HEK293 (cell line): Measurements from ENCODE around the gene USP37.

Source experiments
- CTCF ChIP-seq: fragments of 450-650 bp; formaldehyde crosslinking; IDR thresholded peaks from 2 replicates; pipeline ENCODE4 v1.5.1; 2016; ENCODE audit warnings: missing biosample characterization, missing genetic modification characterization
- MZF1 ChIP-seq: fragments of 450-650 bp; formaldehyde crosslinking; IDR thresholded peaks from 2 replicates; pipeline ENCODE4 v1.5.1; 2017; ENCODE audit warnings: missing biosample characterization, missing genetic modification characterization, borderline replicate concordance
- TCF7L2 ChIP-seq: IDR thresholded peaks from 2 replicates; pipeline ENCODE4 v1.6.1; 2011; ENCODE audit warnings: low read depth, mild to moderate bottlenecking, inconsistent platforms, low read length, moderate library complexity, borderline replicate concordance
- ZBTB1 ChIP-seq: fragments of 450-650 bp; formaldehyde crosslinking; IDR thresholded peaks from 2 replicates; pipeline ENCODE4 v1.5.1; 2016; ENCODE audit warnings: missing biosample characterization, missing genetic modification characterization
- ZNF274 ChIP-seq, 2 experiments: fragments of 200-500 bp in 1 of 2; fragments of 450-650 bp in 1 of 2; sonication (Bioruptor generic) in 1 of 2; formaldehyde crosslinking in 1 of 2; IDR thresholded peaks; 2 replicates each; pipeline versions ENCODE4 v1.5.1 to v1.6.1; 2014 to 2016; ENCODE audit warnings: borderline replicate concordance in 1 of 2, inconsistent platforms in 1 of 2, low read length in 1 of 2, missing biosample characterization in 1 of 2, missing genetic modification characterization in 1 of 2
- ZNF362 ChIP-seq: fragments of 450-650 bp; formaldehyde crosslinking; IDR thresholded peaks from 2 replicates; pipeline ENCODE4 v1.5.1; 2016; ENCODE audit warnings: missing biosample characterization, missing genetic modification characterization
- ZNF366 ChIP-seq: fragments of 450-650 bp; formaldehyde crosslinking; conservative IDR thresholded peaks from 2 replicates; pipeline ENCODE4 v1.5.1; 2016; ENCODE audit warnings: missing biosample characterization, missing genetic modification characterization
- ZNF473 ChIP-seq: fragments of 450-650 bp; formaldehyde crosslinking; IDR thresholded peaks from 2 replicates; pipeline ENCODE4 v1.5.1; 2017; ENCODE audit warnings: missing biosample characterization, missing genetic modification characterization
- ZNF623 ChIP-seq: fragments of 450-650 bp; formaldehyde crosslinking; IDR thresholded peaks from 2 replicates; pipeline ENCODE4 v1.5.1; 2016; ENCODE audit warnings: missing biosample characterization, missing genetic modification characterization
- ZNF776 ChIP-seq: fragments of 450-650 bp; formaldehyde crosslinking; IDR thresholded peaks from 2 replicates; pipeline ENCODE4 v1.5.0; 2017; ENCODE audit warnings: missing biosample characterization, missing genetic modification characterization, borderline replicate concordance
- TF ChIP-seq, protein P1 (sequence below): fragments of 450-650 bp; formaldehyde crosslinking; IDR thresholded peaks from 2 replicates; pipeline ENCODE4 v1.5.1; 2016; ENCODE audit warnings: missing biosample characterization, missing genetic modification characterization

DNA sequence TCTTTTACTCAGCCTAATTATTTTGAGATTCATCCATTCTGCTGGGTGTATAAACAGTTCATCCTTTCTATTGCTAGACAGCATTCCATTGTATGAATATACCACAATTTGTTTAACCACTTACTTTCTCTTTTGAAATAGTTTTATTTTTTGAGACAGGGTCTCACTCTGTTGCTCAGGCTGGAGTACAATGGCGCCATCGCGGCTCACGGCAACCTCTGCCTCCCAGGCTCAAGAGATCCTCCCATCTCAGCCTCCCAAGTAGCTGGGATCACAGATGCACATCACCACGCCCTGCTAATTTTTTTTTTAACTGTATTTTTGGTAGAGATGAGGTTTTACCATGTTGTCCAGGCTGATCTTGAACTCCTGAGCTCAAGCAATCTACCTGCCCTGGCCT, 54.5 kb downstream of the USP37 start:
- TF ChIP-seq, protein P1, sequence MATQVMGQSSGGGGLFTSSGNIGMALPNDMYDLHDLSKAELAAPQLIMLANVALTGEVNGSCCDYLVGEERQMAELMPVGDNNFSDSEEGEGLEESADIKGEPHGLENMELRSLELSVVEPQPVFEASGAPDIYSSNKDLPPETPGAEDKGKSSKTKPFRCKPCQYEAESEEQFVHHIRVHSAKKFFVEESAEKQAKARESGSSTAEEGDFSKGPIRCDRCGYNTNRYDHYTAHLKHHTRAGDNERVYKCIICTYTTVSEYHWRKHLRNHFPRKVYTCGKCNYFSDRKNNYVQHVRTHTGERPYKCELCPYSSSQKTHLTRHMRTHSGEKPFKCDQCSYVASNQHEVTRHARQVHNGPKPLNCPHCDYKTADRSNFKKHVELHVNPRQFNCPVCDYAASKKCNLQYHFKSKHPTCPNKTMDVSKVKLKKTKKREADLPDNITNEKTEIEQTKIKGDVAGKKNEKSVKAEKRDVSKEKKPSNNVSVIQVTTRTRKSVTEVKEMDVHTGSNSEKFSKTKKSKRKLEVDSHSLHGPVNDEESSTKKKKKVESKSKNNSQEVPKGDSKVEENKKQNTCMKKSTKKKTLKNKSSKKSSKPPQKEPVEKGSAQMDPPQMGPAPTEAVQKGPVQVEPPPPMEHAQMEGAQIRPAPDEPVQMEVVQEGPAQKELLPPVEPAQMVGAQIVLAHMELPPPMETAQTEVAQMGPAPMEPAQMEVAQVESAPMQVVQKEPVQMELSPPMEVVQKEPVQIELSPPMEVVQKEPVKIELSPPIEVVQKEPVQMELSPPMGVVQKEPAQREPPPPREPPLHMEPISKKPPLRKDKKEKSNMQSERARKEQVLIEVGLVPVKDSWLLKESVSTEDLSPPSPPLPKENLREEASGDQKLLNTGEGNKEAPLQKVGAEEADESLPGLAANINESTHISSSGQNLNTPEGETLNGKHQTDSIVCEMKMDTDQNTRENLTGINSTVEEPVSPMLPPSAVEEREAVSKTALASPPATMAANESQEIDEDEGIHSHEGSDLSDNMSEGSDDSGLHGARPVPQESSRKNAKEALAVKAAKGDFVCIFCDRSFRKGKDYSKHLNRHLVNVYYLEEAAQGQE = no peak
- TF ChIP-seq TCF7L2 = no peak
- no peak for TF ChIP-seq ZNF362
- TF ChIP-seq ZNF274 (IDR thresholded peaks at IDR 0.05; ENCODE audit: low read length) = no peak
- TF ChIP-seq ZNF274 (tag by site-specific recombination; IDR thresholded peaks at IDR 0.05; ENCODE audit: borderline replicate concordance) = no peak
- TF ChIP-seq ZNF776 = no peak
- TF ChIP-seq ZNF623 (tag by site-specific recombination) = no peak
- TF ChIP-seq ZNF473 = no peak
- no peak for TF ChIP-seq CTCF (tag by site-specific recombination)
- no peak for TF ChIP-seq ZBTB1 (tag by site-specific recombination)
- no peak for TF ChIP-seq ZNF366 (tag by site-specific recombination)
- no peak for TF ChIP-seq MZF1 (tag by site-specific recombination)
